LNCAP (cell line): ENCODE measurements around the gene WDR81.

Experiments used
- TF ChIP-seq, protein P1 (sequence below): fragments of 450-650 bp; IDR thresholded peaks from 2 replicates; pipeline ENCODE4 v1.5.1; 2017; ENCODE audit warnings: mild to moderate bottlenecking

The WDR81 gene

GRCh38 chr17:1715803-1716075, 8.8 kb upstream of the WDR81 start:
- TF ChIP-seq, protein P1, sequence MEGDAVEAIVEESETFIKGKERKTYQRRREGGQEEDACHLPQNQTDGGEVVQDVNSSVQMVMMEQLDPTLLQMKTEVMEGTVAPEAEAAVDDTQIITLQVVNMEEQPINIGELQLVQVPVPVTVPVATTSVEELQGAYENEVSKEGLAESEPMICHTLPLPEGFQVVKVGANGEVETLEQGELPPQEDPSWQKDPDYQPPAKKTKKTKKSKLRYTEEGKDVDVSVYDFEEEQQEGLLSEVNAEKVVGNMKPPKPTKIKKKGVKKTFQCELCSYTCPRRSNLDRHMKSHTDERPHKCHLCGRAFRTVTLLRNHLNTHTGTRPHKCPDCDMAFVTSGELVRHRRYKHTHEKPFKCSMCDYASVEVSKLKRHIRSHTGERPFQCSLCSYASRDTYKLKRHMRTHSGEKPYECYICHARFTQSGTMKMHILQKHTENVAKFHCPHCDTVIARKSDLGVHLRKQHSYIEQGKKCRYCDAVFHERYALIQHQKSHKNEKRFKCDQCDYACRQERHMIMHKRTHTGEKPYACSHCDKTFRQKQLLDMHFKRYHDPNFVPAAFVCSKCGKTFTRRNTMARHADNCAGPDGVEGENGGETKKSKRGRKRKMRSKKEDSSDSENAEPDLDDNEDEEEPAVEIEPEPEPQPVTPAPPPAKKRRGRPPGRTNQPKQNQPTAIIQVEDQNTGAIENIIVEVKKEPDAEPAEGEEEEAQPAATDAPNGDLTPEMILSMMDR = no peak

DNA sequence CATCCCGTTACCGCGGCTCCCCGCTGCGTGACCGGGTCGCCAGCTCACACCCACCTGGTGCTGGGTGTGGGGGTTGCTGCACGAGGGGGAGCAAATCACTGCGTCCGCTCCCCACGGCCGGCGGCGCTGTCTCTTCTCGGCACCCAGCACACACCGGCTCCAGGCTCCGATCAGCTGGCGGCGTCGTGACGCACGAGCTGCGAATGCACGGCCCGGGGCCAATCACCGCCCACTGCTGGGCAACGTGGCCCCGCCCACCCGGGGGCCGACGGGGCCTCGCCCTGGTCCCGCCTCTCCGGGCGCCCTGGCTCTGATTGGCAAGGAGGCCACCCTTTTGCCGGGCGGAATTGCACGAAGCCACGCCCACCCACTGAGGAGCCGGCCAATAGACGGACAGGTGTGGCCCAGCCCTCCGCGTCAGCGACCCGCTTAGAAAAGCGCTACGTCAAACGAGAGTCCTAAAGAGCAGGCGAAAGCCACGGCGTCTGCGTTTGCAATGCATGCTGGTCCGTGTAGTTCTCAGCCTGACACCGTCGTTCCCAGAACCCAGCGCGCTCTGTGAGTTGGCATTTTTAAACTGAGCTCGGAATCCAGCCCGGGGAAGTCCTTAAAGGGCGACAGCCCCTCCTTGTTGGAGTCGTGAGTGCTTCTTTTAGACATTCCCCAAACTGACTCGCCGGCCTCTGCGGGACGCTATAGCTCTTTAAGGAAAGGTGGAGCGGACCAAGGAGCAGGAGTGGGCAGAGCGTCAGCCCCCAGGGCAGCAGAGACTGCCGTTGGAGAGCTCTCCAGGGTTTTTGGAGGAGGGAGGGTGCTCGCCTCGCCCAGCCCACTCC, 8.2 kb upstream of the WDR81 start:
- TF ChIP-seq, protein P1 = no peak

DNA sequence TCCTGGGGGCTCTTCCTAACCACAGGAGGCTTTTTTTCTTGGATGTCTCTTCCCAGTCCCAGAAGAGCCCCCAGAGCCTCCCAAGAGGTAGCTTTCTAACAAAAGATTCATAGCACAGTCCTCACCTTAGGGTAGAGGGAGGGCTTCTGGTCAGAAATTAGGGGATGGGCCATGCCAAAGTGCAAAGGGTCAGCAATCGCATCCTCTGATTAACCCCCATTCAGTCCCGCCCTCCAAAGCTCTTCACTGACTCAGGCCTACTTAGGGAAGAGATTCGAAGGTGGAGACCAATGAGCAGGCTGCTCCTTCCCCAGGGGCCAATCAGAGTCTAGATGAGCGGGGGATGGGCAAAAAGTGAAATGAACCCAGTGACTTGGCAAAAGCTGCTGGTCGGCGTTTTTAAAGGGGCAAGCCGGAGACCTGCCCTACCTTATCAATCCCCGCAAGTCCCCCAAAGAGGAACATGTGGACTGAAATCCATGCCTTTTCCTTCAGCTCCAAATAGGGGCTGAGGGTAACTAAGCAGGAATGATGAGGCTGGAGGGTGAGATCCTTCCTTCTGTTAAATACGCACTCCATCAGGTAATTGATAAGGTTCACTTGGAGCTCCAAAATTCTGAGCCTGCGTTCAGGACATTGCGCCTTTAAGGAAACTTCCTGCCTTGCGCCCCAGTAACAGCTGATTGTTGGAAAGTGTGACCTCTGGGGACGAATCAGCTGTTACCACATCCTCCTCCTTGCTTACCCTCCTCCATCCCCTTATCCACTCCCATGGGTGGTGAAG, 7.4 kb upstream of the WDR81 start:
- TF ChIP-seq, protein P1 = no peak

DNA sequence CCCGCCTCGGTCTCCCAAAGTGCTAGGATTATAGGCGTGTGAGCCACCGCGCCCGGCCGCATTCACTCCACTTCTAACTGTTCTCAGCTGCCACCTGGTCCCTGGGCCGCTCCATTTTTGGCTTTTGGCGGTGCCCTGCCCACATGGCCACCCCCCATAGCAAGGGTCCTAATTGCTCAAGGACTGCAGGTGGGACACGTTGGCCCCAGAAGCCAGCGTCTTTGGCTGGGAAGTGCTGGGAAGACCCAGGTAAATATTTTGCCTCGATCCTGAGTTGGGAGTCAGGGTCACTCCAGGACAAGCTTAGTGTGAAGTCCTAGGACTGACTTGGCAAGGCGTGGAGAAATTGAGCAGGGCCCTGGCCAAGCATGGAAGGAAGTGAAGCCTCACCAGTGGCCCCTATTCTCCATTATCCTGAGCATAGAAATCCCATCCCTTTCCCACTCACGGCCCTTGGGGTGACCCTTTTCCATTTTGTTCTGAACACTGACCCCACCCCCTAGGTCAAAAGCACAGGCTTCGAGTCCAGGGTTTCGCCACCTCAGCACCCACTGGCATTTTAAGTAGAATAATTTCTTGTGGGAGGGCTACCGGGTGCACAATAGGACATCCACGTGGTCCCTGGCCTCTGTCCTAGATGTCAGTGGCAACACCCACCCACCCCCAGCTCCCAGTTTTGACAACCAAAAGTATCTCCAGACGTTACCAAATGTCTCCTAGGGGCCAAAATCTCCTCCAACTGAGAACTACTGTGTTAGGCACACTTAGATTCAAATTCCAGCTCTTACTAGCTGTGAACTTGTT, 5.9 kb upstream of the WDR81 start:
- TF ChIP-seq, protein P1 = no peak

GRCh38 chr17:1720856-1721386, 3.6 kb upstream of the WDR81 start:
- TF ChIP-seq, protein P1 = peak; percentile 99

DNA sequence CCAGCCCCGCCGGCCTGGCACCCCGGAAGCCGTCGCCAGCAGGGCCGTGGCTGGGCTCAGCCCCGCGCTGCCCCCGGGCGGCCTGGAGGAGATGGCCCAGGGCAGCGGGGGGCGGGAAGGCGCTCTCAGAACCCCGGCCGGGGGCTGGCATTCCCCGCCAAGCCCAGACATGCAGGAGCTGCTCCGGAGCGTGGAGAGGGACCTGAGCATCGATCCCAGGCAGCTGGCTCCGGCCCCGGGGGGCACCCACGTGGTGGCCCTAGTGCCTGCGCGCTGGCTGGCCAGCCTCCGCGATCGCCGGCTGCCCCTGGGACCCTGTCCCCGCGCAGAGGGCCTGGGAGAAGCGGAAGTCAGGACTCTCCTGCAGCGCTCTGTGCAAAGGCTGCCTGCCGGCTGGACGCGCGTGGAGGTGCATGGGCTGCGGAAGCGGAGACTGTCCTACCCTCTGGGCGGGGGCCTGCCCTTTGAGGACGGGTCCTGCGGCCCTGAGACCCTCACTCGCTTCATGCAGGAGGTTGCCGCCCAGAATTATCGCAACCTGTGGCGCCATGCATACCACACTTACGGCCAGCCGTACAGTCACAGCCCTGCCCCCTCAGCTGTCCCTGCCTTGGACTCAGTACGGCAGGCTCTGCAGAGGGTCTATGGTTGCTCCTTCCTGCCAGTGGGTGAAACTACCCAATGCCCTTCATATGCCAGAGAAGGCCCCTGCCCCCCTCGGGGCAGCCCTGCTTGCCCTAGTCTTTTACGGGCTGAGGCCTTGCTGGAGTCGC, 551 bp downstream of the WDR81 start:
- TF ChIP-seq, protein P1 = 0 out of 2 replicates have a peak, but pooled peaks have one; percentile 16
